HG02970 (cell line): ENCODE results near the gene GGT6.

Experiments
- ATAC-seq: cut with Tn5 transposase; IDR thresholded peaks from one replicate; pipeline ENCODE4 v1.9.1; 2021; ENCODE audit warnings: mild to moderate bottlenecking, moderate library complexity, moderate number of reproducible peaks; ENCODE audit not compliant: unreplicated experiment, low FRiP score

Gene GGT6

DNA sequence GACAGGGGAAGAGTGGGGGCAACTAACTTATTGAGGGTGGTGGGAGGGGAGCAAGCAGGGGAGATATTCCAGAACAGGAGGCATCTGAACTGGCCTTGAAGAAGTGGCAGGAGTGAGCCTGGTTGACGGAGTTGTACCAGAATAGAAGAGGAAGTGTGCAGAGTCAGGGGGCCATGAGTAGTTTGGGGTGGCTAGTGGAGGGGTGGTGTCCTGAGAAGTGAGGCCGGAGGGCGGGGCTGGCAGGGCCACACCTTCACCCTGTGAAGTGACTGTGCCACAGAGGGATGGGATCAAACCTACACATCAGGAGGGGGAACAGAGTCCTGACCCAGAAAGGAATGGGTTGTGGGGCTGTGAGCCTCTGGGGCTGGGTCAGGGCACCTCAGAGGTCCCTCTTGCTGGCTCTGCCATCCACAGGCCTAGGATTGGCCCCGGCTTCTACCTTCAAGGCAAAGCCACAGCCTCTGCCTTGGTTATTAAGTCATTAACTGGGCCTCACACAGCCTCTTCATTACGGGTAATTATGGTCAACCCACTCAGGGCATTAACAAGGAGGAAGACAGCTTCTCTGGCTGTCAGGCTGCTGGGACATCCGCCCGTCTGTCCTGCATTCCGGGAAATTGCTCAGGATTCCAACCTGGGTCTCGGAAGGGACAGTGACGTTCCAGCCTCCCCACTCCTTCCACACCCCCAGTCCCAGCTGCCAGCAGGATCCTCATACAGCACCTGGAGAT lies 49.0 kb downstream of the GGT6 start:
- ATAC-seq = no peak

DNA sequence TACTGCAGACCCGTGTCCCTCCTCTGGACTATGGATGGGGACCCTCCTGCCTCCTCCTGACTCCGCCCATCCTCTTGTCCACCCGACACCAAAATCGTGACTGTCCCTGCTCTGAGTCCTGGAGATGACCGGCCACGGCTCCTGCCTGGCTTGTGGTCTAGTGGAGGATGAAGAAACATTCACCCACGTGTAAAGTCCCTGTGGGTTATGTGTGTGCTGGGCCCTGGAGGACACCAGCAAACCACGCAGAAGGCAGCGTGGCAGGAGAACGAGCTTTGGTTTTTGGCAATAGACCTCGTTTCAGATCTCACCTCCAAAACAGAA lies 49.8 kb downstream of the GGT6 start:
- ATAC-seq = no peak

DNA sequence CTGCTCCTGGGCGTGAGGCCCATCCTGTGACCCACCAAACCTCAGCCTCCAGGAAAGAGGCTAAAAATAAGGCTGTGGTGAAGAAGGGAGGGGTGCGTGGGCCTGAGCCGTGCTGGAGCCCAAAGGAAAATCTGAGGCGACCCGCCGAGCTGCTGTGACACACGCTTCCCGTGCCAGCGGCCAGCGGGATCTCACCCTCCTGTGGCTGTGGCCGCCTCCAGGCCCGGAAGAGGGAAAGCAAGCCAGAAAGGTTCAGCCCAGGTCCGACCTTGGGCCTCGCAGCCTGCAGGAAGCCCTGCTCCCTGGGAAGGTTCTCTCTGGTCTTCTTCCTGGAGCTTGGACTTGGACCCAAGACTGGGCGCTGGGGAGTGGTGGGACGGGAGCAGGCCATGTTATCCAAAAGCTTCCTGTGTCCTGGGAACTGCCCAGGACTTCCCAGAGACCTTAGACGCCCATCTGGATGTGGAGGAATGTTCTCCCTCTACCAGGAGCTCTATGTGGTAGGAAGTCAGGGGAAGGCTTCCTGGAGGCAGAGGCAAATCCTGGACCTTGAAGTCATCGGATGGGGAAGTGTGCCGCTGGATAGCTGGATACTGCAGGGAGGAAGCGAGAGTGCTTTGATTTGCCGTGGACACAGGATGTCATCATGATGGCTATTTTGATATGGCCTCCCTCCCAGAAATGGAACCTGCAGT lies 50.3 kb downstream of the GGT6 start:
- no peak for ATAC-seq

DNA sequence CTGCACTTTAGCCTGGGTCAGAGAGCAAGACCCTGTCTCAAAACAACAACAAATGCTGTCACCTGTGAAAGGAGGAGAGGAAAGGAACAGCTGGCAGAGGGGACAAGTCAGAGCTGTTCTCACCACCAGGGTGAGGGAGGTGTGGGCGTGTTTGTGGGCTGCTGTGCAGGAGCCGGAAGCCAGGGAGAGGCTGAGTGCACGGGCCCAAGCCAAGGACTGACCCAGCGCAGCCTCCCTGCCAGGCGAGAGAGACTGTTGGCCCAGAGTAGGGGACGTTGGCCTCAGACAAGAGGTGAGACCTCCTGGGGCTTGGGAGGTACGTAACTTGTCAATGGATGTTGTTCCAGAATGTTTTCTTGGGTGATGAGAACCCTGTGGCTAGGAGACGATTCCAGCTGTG lies 51.0 kb downstream of the GGT6 start:
- ATAC-seq = no peak

DNA sequence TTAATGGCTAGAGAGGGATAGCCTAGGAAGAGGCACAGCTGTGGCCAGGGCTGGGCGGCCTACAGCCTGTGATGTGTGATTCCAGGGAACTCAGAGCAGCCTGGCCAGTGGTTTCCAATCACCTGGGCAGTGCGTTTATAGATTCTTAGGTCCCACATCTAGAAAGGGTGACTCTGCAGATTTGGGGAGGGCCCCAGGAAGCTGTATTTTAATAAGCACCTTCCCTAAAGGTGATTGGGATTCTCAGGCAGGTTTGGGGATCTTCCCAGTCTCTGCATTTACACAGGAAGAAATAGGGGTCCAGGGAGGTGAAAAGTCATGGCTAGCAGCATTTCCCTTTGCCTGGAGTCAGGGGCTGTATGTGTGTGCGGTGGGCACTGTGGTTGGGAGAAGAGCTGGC lies 52.2 kb downstream of the GGT6 start:
- no peak for ATAC-seq

DNA sequence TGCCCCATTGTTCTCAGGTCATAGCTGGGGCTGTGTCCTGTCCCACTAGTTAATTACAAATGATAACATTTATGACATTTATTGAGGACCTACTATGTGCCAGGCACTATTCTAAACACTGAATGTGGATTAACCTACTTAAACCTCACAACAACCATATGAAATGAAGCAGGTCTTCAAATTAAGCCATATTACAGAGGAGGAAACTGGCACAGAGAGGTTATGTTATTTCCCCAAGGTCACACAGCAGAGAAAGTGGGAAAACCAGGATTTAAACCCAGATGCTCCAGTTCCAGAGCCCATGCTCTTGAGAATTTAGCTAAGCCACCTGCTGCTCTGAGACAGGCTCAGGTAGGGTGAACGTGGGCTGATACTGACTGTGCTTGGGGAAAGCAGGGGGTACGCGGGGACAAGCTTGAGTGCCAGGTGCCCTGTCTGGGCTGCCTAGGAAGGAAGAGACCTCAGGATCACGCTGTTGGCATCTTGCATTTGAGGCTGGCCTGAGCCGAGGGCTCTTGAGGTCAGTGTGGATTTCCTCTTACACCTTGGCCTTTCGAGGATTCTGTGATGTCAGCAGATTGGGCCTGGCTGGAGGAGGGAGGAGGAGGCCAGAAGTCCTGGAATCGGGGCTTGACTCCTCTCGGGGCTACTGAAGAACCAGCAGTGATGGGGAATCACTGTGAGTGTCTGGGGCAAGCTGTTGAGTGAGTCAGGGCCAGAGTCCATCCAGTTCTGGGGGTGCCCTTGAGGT lies 52.8 kb downstream of the GGT6 start:
- ATAC-seq = no peak
